CD4-positive, alpha-beta T cell (primary cell): ENCODE measurements around the gene FAM53A. TPM values are rescaled to one million over a fixed set of nuclear protein-coding genes. Genes with fewer than 3 reads are reported as not detected.
A peak's percentile ranks its signal among the peaks of the same experiment; 100 is the strongest.

Source experiments
- ATAC-seq: fragments of 200-7000 bp; cut with Tn5 transposase; one replicate; pipeline ENCODE4 v1.10.0; 2022; ENCODE audit warnings: mild to moderate bottlenecking; ENCODE audit not compliant: poor library complexity
- CTCF ChIA-PET: fragments of 350-600 bp; sonication (Branson Sonifier 250); formaldehyde crosslinking; loops from one replicate; lab custom pipeline; 2021; ENCODE audit warnings: antibody characterized with exemption, inconsistent platforms; lab: Charles Lee
- POLR2A ChIA-PET: fragments of 350-600 bp; sonication (Branson Sonifier 250); formaldehyde crosslinking; loops from one replicate; lab custom pipeline; 2021; ENCODE audit warnings: antibody characterized with exemption, inconsistent platforms; lab: Charles Lee
- DNase-seq, 14 experiments: peaks; one replicate each; pipeline ENCODE4 v3.0.0-alpha.2; 2013 to 2020; ENCODE audit warnings: mixed read lengths in 2 of 14
- H3K27ac ChIP-seq, 2 donors: one replicate each; pipeline versions ENCODE4 v1.5.1 to v1.7.0; 2013; ENCODE audit warnings: low read length in 2 of 2, low read depth in 1 of 2, mild to moderate bottlenecking in 1 of 2
- H3K27me3 ChIP-seq, 2 experiments: 1 replicate in 1 of 2; 2 replicates in 1 of 2; pipeline versions ENCODE4 v1.6.1 to v1.7.0; 2013; ENCODE audit warnings: low read length in 2 of 2, control low read depth in 1 of 2, mild to moderate bottlenecking in 1 of 2, moderate library complexity in 1 of 2; ENCODE audit not compliant: insufficient read depth in 2 of 2, control insufficient read depth in 1 of 2
- H3K36me3 ChIP-seq: one replicate; pipeline ENCODE4 v1.6.1; 2013; ENCODE audit warnings: low read length, control low read depth; ENCODE audit not compliant: insufficient read depth
- H3K4me1 ChIP-seq: one replicate; pipeline ENCODE4 v1.6.1; 2013; ENCODE audit warnings: low read length, control low read depth; ENCODE audit not compliant: insufficient read depth
- H3K4me3 ChIP-seq: one replicate; pipeline ENCODE4 v1.5.1; 2013; ENCODE audit warnings: mild to moderate bottlenecking, low read length, moderate library complexity
- H3K9me3 ChIP-seq, 2 experiments: 1 replicate in 1 of 2; 2 replicates in 1 of 2; pipeline versions ENCODE4 v1.6.1 to v1.7.0; 2013; ENCODE audit warnings: low read length in 2 of 2, mild to moderate bottlenecking in 2 of 2, control low read depth in 1 of 2, moderate library complexity in 1 of 2; ENCODE audit not compliant: control insufficient read depth in 1 of 2, insufficient read depth in 1 of 2
- H3K27ac Mint-ChIP-seq: one replicate; pipeline ENCODE4 v1.8.0; 2020; ENCODE audit warnings: mixed read lengths
- H3K27me3 Mint-ChIP-seq: one replicate; pipeline ENCODE4 v1.8.0; 2021; ENCODE audit warnings: mixed read lengths
- H3K36me3 Mint-ChIP-seq: one replicate; pipeline ENCODE4 v1.8.0; 2021; ENCODE audit warnings: low read depth, mixed read lengths
- H3K4me1 Mint-ChIP-seq: one replicate; pipeline ENCODE4 v1.8.0; 2021; ENCODE audit warnings: low read depth, mixed read lengths
- H3K4me3 Mint-ChIP-seq: one replicate; pipeline ENCODE4 v1.8.0; 2020; ENCODE audit warnings: mild to moderate bottlenecking, mixed read lengths
- H3K9me3 Mint-ChIP-seq: one replicate; pipeline ENCODE4 v1.8.0; 2020; ENCODE audit warnings: mixed read lengths
- CTCF ChIP-seq: fragments of 200-600 bp; IDR thresholded peaks from one replicate; pipeline ENCODE4 v1.8.0; 2022; ENCODE audit warnings: antibody characterized with exemption, mild to moderate bottlenecking
- intact Hi-C, 2 experiments: fragments of 100-400 bp; cut with DNase I in 1 of 2; cut with micrococcal nuclease in 1 of 2; formaldehyde crosslinking; loops; one replicate each; pipeline versions ENCODE4 v1.15.1 to v1.9.0; 2023 to 2025; cut with DNase I, micrococcal nuclease
- total RNA-seq, 174 experiments: library from RNA in 2 of 174; stranded (reverse) in 2 of 174; gene quantifications; one replicate each; pipeline ENCODE4 v1.2.3 and lab custom pipeline; 2021 to 2026

FAM53A gene
- total RNA-seq, 2 experiments from 2014 or later: 0.93 to 2.4 TPM

- Mint-ChIP-seq H3K27me3 (no peaks in the 10 kb centered on the region), H3K27ac (peak overlapping the region; percentile 99), H3K4me3 (peak overlapping the region; percentile 92), H3K4me1 (peaks cover 63% of the 10 kb centered on the region), H3K9me3 (no peaks in the 10 kb centered on the region), H3K36me3 (peaks cover 32% of the 10 kb centered on the region)
- ATAC-seq: no peak
- Histone ChIP-seq H3K27me3 (no peaks in the 10 kb centered on the region), H3K36me3 (peaks cover 26% of the 10 kb centered on the region), H3K4me3 (peak overlapping the region; percentile 40), H3K4me1 (peaks cover 80% of the 10 kb centered on the region), H3K9me3 (no peaks in the 10 kb centered on the region), H3K27ac (peak overlapping the region; percentile 85 to 88)
- intact Hi-C loops: loop anchor here (1.0 to 10.0 kb wide), 7 partner anchors 10 to 1353 kb away; partner anchors contain the start of genes CTBP1 (in 1 of the 2), FAM53A (in 1 of the 2), HAUS3 (in 1 of the 2) and HTT (in 1 of the 2)
- CTCF ChIA-PET: interaction anchor here (2.9 to 7.0 kb wide), 2 partner anchors 28 to 29 kb away, joined by 18 to 84 read pairs; no protein-coding TSS in a partner anchor
- peak in 1 of 14 experiments; percentile 36 for DNase-seq
- POLR2A ChIA-PET: interaction anchor here (0.6 to 12.1 kb wide), 8 partner anchors 12 to 1662 kb away, joined by 3 to 205 read pairs (median 7); partner anchors contain the start of genes FAM53A, GRK4, NOP14 and SLBP
- TF ChIP-seq CTCF: no peak
Measured at GRCh38 chr4:1721666-1722550, 37.8 kb upstream of the FAM53A start.

GRCh38 chr4:1721003-1721665 is 37.0 kb upstream of the FAM53A start, which contains the start of the genes TACC3 and TMEM129:
Gene TACC3 (plus strand): TSS chr4:1721521. CDS start chr4:1723422, 1,901 bp downstream.
Gene TMEM129 (minus strand): TSS chr4:1721323. CDS start chr4:1720837, 486 bp downstream.
- Mint-ChIP-seq H3K36me3 (peaks cover 24% of the 10 kb centered on the region), H3K27me3 (no peaks in the 10 kb centered on the region), H3K27ac (peak within 1 kb of the TSS; percentile 99), H3K9me3 (no peaks in the 10 kb centered on the region), H3K4me1 (peaks cover 56% of the 10 kb centered on the region), H3K4me3 (peak within 1 kb of the TSS; percentile 92)
- TF ChIP-seq CTCF: no peak
- ATAC-seq: peak; percentile 80
- H3K36me3 ChIP-seq: peaks cover 33% of the 10 kb centered on the region
- H3K27ac ChIP-seq: peak within 1 kb of the TSS; percentile 85 to 88
- intact Hi-C loops: loop anchor here (1.0 to 10.0 kb wide), 7 partner anchors 9 to 1354 kb away; partner anchors contain the start of genes CTBP1 (in 1 of the 2), FAM53A (in 1 of the 2), HAUS3 (in 1 of the 2) and HTT (in 1 of the 2)
- CTCF ChIA-PET: interaction anchor here (2.9 kb wide), 1 partner anchor 28 kb away, joined by 18 read pairs; no protein-coding TSS in a partner anchor
- peaks cover 77% of the 10 kb centered on the region for H3K4me1 ChIP-seq
- H3K9me3 ChIP-seq: no peaks in the 10 kb centered on the region
- H3K4me3 ChIP-seq: peak within 1 kb of the TSS; percentile 53
- POLR2A ChIA-PET: interaction anchor here (0.6 to 12.1 kb wide), 8 partner anchors 11 to 1242 kb away, joined by 3 to 205 read pairs (median 4); partner anchors contain the start of genes GRK4, NOP14, SLBP and UVSSA
- H3K27me3 ChIP-seq: no peaks in the 10 kb centered on the region
- DNase-seq: peak; percentile 90 to 99 (median 95)
